Progenitor cell of endocrine pancreas (in vitro differentiated cells): ENCODE results near the gene MRPL19. TPM values are rescaled to one million over a fixed set of nuclear protein-coding genes. Genes with fewer than 3 reads are reported as not detected.
A peak's percentile ranks its signal among the peaks of the same experiment; 100 is the strongest.
"Not testable (repeated sequence)": the region's sequence is repeated elsewhere in the genome, so short reads cannot be mapped to it uniquely, and the experiment has no call there.

ENCODE experiments used
- DNase-seq: peaks from one replicate; pipeline ENCODE4 v3.0.0; 2021; ENCODE audit warnings: low spot score; ENCODE audit not compliant: unreplicated experiment
- H3K27ac Mint-ChIP-seq: 2 replicates; pipeline ENCODE4 v1.8.0; 2021; ENCODE audit warnings: mild to moderate bottlenecking, moderate library complexity, mixed read lengths
- H3K27me3 Mint-ChIP-seq: 2 replicates; pipeline ENCODE4 v1.8.0; 2021; ENCODE audit warnings: mixed read lengths
- H3K36me3 Mint-ChIP-seq: 2 replicates; pipeline ENCODE4 v1.8.0; 2022; ENCODE audit warnings: mixed read lengths; ENCODE audit not compliant: insufficient read depth
- H3K4me1 Mint-ChIP-seq: 2 replicates; pipeline ENCODE4 v1.8.0; 2021; ENCODE audit warnings: low read depth, mixed read lengths
- H3K4me3 Mint-ChIP-seq: 2 replicates; pipeline ENCODE4 v1.8.0; 2021; ENCODE audit warnings: low read depth, mild to moderate bottlenecking, moderate library complexity, mixed read lengths
- H3K9me3 Mint-ChIP-seq: 2 replicates; pipeline ENCODE4 v1.8.0; 2021; ENCODE audit warnings: low read depth, mixed read lengths
- total RNA-seq: library from RNA; stranded (reverse); gene quantifications from 2 replicates; pipeline ENCODE4 v1.2.1, GENCODE V29; 2021
- TF ChIP-seq, protein P1 (sequence below): fragments of 200-600 bp; sonication (generic); IDR thresholded peaks from one replicate; pipeline ENCODE4 v1.5.0; 2021; ENCODE audit warnings: antibody characterized with exemption, mild to moderate bottlenecking; ENCODE audit not compliant: unreplicated experiment

MRPL19 gene
- total RNA-seq, 1 donor from 2014 or later, result 73.1 TPM

DNA sequence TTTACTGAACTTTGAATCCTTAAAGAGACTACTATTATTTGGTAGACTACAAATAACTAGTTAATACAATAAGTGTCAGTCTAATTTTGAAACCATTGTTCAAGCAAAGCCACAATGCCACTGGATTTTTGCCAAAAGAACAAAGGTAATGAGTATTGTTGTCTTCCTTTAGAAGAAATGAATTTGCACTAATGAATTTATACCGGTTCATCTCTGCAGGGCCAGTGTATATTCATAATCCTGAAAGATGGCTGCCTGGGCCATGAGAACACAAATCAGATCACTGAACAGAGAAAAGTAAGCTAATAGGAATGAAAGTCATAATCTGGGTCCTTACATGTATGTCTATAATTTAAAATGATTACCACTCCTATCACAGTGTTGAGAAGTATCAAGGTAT lies 33.0 kb downstream of the MRPL19 start:
- Mint-ChIP-seq H3K27ac (no peak overlapping the region), H3K4me3 (no peak overlapping the region), H3K9me3 (peaks cover 3% of the 10 kb centered on the region), H3K36me3 (peaks cover 26% of the 10 kb centered on the region), H3K4me1 (peaks cover 24% of the 10 kb centered on the region), H3K27me3 (no peaks in the 10 kb centered on the region)
- TF ChIP-seq, protein P1, sequence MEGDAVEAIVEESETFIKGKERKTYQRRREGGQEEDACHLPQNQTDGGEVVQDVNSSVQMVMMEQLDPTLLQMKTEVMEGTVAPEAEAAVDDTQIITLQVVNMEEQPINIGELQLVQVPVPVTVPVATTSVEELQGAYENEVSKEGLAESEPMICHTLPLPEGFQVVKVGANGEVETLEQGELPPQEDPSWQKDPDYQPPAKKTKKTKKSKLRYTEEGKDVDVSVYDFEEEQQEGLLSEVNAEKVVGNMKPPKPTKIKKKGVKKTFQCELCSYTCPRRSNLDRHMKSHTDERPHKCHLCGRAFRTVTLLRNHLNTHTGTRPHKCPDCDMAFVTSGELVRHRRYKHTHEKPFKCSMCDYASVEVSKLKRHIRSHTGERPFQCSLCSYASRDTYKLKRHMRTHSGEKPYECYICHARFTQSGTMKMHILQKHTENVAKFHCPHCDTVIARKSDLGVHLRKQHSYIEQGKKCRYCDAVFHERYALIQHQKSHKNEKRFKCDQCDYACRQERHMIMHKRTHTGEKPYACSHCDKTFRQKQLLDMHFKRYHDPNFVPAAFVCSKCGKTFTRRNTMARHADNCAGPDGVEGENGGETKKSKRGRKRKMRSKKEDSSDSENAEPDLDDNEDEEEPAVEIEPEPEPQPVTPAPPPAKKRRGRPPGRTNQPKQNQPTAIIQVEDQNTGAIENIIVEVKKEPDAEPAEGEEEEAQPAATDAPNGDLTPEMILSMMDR, result no peak
- DNase-seq, result no peak

GRCh38 chr2:75680402-75680801 lies 33.8 kb downstream of the MRPL19 start:
- peak overlapping the region; percentile 60 for H3K27ac Mint-ChIP-seq
- TF ChIP-seq, protein P1, result no peak
- DNase-seq, result no peak
- peaks cover 6% of the 10 kb centered on the region for H3K9me3 Mint-ChIP-seq
- peaks cover 26% of the 10 kb centered on the region for H3K4me1 Mint-ChIP-seq
- H3K27me3 Mint-ChIP-seq, result no peaks in the 10 kb centered on the region
- peaks cover 32% of the 10 kb centered on the region for H3K36me3 Mint-ChIP-seq
- H3K4me3 Mint-ChIP-seq, result no peak overlapping the region

DNA sequence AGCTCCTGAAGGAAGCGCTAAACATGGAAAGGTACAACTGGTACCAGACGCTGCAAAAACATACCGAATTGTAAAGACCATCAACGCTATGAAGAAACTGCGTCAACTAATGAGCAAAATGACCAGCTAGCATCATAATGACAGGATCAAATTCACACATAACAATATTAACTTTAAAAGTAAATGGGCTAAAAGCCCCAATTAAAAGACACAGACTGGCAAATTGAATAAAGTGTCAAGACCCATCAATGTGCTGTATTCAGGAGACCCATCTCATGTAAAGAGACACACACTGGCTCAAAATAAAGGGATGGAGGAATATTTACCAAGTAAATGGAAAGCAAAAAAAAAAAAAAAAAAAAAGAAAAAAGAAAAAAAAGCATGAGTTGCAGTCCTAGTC lies 36.8 kb downstream of the MRPL19 start:
- H3K9me3 Mint-ChIP-seq, H3K27ac Mint-ChIP-seq, DNase-seq, H3K4me3 Mint-ChIP-seq, H3K27me3 Mint-ChIP-seq: not testable (repeated sequence)
- H3K36me3 Mint-ChIP-seq, result peaks cover 36% of the 10 kb centered on the region
- H3K4me1 Mint-ChIP-seq, result peaks cover 10% of the 10 kb centered on the region

- no peak for DNase-seq
- peaks cover 6% of the 10 kb centered on the region for H3K9me3 Mint-ChIP-seq
- no peak overlapping the region for H3K4me3 Mint-ChIP-seq
- no peaks in the 10 kb centered on the region for H3K27me3 Mint-ChIP-seq
- H3K4me1 Mint-ChIP-seq, result peaks cover 2% of the 10 kb centered on the region
- TF ChIP-seq, protein P1, result no peak
- H3K27ac Mint-ChIP-seq, result no peak overlapping the region
- peaks cover 32% of the 10 kb centered on the region for H3K36me3 Mint-ChIP-seq
Observed at GRCh38 chr2:75688196-75688595, 41.6 kb downstream of the MRPL19 start.

- TF ChIP-seq, protein P1, result no peak
- no peak for DNase-seq
- no peaks in the 10 kb centered on the region for H3K4me1 Mint-ChIP-seq
- peaks cover 46% of the 10 kb centered on the region for H3K36me3 Mint-ChIP-seq
- no peak overlapping the region for H3K27ac Mint-ChIP-seq
- H3K9me3 Mint-ChIP-seq, result no peaks in the 10 kb centered on the region
- no peaks in the 10 kb centered on the region for H3K27me3 Mint-ChIP-seq
- H3K4me3 Mint-ChIP-seq, result no peak overlapping the region
Observed at GRCh38 chr2:75698918-75699317, 52.3 kb downstream of the MRPL19 start.

DNA sequence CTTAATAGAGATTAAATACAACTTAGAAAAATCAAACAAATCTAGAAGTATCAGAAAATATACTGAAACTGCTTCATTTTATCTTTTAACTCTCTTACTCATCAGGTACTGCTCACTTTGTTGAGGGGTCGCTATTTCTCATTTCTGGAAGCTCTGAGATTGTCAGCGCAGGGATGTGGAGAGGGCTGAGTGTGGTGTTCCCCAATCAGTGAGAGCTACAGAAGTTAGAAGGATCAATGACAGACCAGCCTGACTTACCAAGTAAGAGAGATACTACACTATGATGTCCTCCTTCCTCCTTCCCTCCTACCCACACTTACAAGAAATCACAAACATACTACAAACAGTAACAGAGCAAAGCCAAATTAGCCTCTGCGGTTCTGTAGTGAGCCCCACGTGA lies 56.0 kb downstream of the MRPL19 start:
- H3K9me3 Mint-ChIP-seq, result no peaks in the 10 kb centered on the region
- no peak for DNase-seq
- peaks cover 48% of the 10 kb centered on the region for H3K36me3 Mint-ChIP-seq
- H3K27me3 Mint-ChIP-seq, result no peaks in the 10 kb centered on the region
- H3K27ac Mint-ChIP-seq, result peak overlapping the region; percentile 73
- peaks cover 5% of the 10 kb centered on the region for H3K4me1 Mint-ChIP-seq
- H3K4me3 Mint-ChIP-seq, result no peak overlapping the region
- TF ChIP-seq, protein P1, result no peak
